Keratinocyte (primary cell): ENCODE results near the gene CUEDC1. TPM values are rescaled to one million over a fixed set of nuclear protein-coding genes. Genes with fewer than 3 reads are reported as not detected.

Experiments
- DNase-seq: peaks from one replicate; pipeline ENCODE4 v3.0.0-alpha.2; 2011; ENCODE audit warnings: low read depth, missing footprints, low spot score
- FAIRE-seq: peaks from 2 replicates; lab custom pipeline; 2011; peaks lifted over from hg19 to GRCh38; lab: Jason Lieb, UNC
- H2AFZ ChIP-seq: 2 replicates; pipeline ENCODE4 v1.6.0; 2012; ENCODE audit warnings: low read length, control low read depth, inconsistent platforms; ENCODE audit not compliant: control insufficient read depth
- H3K27ac ChIP-seq: 2 replicates; pipeline ENCODE4 v1.5.1; 2011; ENCODE audit warnings: low read length; ENCODE audit not compliant: control insufficient read depth, insufficient read depth
- H3K27me3 ChIP-seq: 3 replicates; pipeline ENCODE4 v1.6.0; 2011; ENCODE audit warnings: low read length; ENCODE audit not compliant: control insufficient read depth, insufficient read depth; ENCODE audit errors: extremely low read depth
- H3K36me3 ChIP-seq, 2 experiments: 2 replicates in 1 of 2; 3 replicates in 1 of 2; pipeline ENCODE4 v1.5.1; 2011; ENCODE audit warnings: low read length in 2 of 2, mild to moderate bottlenecking in 1 of 2; ENCODE audit not compliant: control insufficient read depth in 2 of 2, insufficient read depth in 2 of 2; ENCODE audit errors: extremely low read depth in 1 of 2
- H3K4me1 ChIP-seq: 3 replicates; pipeline ENCODE4 v1.5.1; 2011; ENCODE audit warnings: low read length; ENCODE audit not compliant: control insufficient read depth, insufficient read depth; ENCODE audit errors: extremely low read depth
- H3K4me2 ChIP-seq: 3 replicates; pipeline ENCODE4 v1.6.0; 2011; ENCODE audit warnings: low read depth, low read length; ENCODE audit not compliant: control insufficient read depth, insufficient read depth; ENCODE audit errors: extremely low read depth
- H3K4me3 ChIP-seq, 3 experiments: fragments of 200-600 bp in 1 of 3; sonication (generic) in 1 of 3; 2 replicates in 2 of 3; 3 replicates in 1 of 3; pipeline ENCODE4 v1.5.1; 2011 to 2016; ENCODE audit warnings: low read length in 3 of 3, mild to moderate bottlenecking in 3 of 3, control low read depth in 2 of 3, inconsistent platforms in 1 of 3, low read depth in 1 of 3, mixed read lengths in 1 of 3, mixed run types in 1 of 3, moderate library complexity in 1 of 3; ENCODE audit not compliant: control insufficient read depth in 2 of 3, insufficient read depth in 2 of 3; ENCODE audit errors: extremely low read depth in 1 of 3
- H3K79me2 ChIP-seq: 2 replicates; pipeline ENCODE4 v1.6.0; 2012; ENCODE audit warnings: low read length; ENCODE audit not compliant: control insufficient read depth, insufficient read depth
- H3K9ac ChIP-seq: 3 replicates; pipeline ENCODE4 v1.6.0; 2011; ENCODE audit warnings: low read length; ENCODE audit not compliant: control insufficient read depth, insufficient read depth; ENCODE audit errors: extremely low read depth
- H3K9me1 ChIP-seq: 3 replicates; pipeline ENCODE4 v1.6.0; 2011; ENCODE audit warnings: low read length; ENCODE audit not compliant: control insufficient read depth, insufficient read depth; ENCODE audit errors: extremely low read depth
- H3K9me3 ChIP-seq: 2 replicates; pipeline ENCODE4 v1.5.1; 2012; ENCODE audit warnings: low read depth, low read length; ENCODE audit not compliant: control insufficient read depth
- H4K20me1 ChIP-seq: 3 replicates; pipeline ENCODE4 v1.6.0; 2011; ENCODE audit warnings: low read length; ENCODE audit not compliant: control insufficient read depth, insufficient read depth; ENCODE audit errors: extremely low read depth
- EZH2 ChIP-seq: IDR thresholded peaks from one replicate; pipeline ENCODE4 v1.6.1; 2012; ENCODE audit warnings: inconsistent platforms, mild to moderate bottlenecking, low read length, moderate library complexity
- dilution Hi-C: fragments of 300-500 bp; cut with MboI; formaldehyde crosslinking; loops from one replicate; pipeline ENCODE4 v1.7.0; 2020; ENCODE audit warnings: low sequenced_read_pairs; ENCODE audit not compliant: extremely low pct_ligation_motif_present
- polyA plus RNA-seq, 5 experiments: library from polyadenylated mRNA; depleted of rRNA in 3 of 5; stranded (reverse) in 3 of 5; stranded (forward) in 1 of 5; unstranded in 1 of 5; fragments of >200 nt; gene quantifications; 1 replicate in 1 of 5; 2 replicates in 3 of 5; 3 replicates in 1 of 5; pipeline versions ENCODE4 v1.2.1 to v1.2.3, GENCODE V29; 2011 to 2012; ENCODE audit warnings: missing spikeins in 2 of 5, low read depth in 1 of 5, low replicate concordance in 1 of 5
- TF ChIP-seq, protein P1 (sequence below), 3 experiments: IDR thresholded peaks in 1 of 3; conservative IDR thresholded peaks in 1 of 3; optimal IDR thresholded peaks in 1 of 3; 2 replicates in 2 of 3; 3 replicates in 1 of 3; pipeline versions ENCODE3 to v1.5.1; 2011; ENCODE audit warnings: low read length in 3 of 3, mild to moderate bottlenecking in 3 of 3, moderate library complexity in 2 of 3, control low read depth in 1 of 3, inconsistent platforms in 1 of 3; ENCODE audit not compliant: insufficient read depth in 2 of 3; ENCODE audit errors: extremely low read depth in 1 of 3

The CUEDC1 gene
- polyA plus RNA-seq, 1 donor (not counting 4 experiments of a cell fraction or from before 2014, with no cell fraction given) = 12.9 TPM

DNA sequence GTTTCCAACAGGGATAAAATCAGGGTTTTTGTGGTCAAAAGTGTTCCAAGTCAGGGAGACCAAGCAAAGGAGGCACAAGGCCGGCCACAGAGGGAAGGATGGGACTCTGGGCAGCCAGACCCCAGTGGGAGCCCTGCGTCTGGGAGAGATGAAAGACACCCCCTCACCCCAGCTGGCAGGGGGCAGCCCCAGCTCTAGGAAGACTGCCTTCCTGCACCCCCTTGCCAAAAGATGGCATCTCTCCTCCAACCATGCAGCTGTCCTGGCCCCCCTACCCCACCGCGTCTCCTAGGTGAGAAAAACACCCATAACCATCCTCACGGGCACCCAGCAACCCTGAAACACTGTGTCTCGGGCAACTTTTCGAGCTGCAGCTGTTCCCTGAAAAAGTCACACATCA is 51.3 kb downstream of the CUEDC1 start:
- TF ChIP-seq, protein P1, sequence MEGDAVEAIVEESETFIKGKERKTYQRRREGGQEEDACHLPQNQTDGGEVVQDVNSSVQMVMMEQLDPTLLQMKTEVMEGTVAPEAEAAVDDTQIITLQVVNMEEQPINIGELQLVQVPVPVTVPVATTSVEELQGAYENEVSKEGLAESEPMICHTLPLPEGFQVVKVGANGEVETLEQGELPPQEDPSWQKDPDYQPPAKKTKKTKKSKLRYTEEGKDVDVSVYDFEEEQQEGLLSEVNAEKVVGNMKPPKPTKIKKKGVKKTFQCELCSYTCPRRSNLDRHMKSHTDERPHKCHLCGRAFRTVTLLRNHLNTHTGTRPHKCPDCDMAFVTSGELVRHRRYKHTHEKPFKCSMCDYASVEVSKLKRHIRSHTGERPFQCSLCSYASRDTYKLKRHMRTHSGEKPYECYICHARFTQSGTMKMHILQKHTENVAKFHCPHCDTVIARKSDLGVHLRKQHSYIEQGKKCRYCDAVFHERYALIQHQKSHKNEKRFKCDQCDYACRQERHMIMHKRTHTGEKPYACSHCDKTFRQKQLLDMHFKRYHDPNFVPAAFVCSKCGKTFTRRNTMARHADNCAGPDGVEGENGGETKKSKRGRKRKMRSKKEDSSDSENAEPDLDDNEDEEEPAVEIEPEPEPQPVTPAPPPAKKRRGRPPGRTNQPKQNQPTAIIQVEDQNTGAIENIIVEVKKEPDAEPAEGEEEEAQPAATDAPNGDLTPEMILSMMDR (optimal IDR thresholded peaks at IDR 0.05 in 1 of 3, IDR thresholded peaks at IDR 0.05 in 1 of 3, conservative IDR thresholded peaks at IDR 0.05 in 1 of 3; ENCODE audit: extremely low read depth in 1 of 3, insufficient read depth in 2 of 3, low read length in 3 of 3) = no peak
- TF ChIP-seq EZH2 = no peak
- dilution Hi-C loops = no loop called here
- Histone ChIP-seq H3K4me1 (peaks cover 66% of the 10 kb centered on the region), H4K20me1 (no peaks in the 10 kb centered on the region), H3K4me3 (no peak overlapping the region), H3K27ac (peak overlapping the region; percentile 86), H3K9me1 (no peaks in the 10 kb centered on the region), H3K9me3 (no peaks in the 10 kb centered on the region), H3K4me2 (peak overlapping the region; percentile 61), H3K79me2 (peaks cover 2% of the 10 kb centered on the region), H3K27me3 (no peaks in the 10 kb centered on the region), H3K9ac (peak overlapping the region; percentile 18), H2AFZ (no peak overlapping the region), H3K36me3 (no peaks in the 10 kb centered on the region)
- FAIRE-seq (no peak), DNase-seq (no peak)

DNA sequence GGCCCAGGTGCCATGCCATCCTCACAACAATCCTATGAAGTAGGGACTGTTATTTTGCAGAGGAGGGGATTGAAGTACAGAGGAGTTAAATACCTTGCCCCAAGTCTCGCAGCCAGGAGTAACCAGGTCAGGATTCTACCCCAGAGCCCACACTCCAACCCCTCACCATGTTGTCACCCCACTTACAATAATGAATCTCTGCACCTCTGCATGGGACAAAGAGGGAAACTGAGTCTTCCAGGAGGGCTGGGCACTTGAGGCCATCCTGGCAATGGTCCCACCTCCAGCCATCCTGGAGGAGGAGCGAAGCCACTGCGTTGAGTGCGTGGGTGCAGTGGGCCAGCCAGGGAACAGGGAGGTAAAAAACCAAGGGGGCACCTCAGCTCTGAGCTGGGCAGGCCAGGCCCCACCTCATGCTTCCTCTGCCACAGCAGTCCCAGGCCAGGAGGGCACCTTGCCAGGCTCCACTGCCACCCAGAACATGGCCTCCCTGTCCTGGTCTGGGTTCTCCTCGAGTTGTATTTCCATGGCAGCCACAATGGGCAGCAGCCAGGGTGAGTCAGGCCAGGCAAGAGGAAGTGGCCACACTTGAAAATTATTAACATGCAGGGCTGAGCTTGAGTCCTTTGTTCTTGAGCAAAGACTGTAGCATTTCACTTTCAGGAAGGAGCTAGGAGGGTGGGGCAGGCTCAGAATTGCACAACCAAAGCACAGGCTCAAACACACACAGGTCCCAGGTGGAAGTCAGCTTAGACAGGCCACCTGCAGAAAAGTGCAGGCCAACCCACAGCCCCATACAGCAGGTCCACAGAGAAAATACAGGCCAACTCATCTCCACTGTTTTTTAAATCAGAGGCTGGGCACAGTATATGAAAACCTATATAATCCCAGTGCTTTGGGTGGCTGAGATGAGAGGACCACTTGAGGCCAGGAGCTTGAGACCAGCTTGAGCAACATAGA is 52.1 kb downstream of the CUEDC1 start:
- Histone ChIP-seq H2AFZ (peak overlapping the region; percentile 7), H3K27ac (peak overlapping the region; percentile 86), H3K79me2 (peaks cover 2% of the 10 kb centered on the region), H3K36me3 (no peaks in the 10 kb centered on the region), H3K9me1 (no peaks in the 10 kb centered on the region), H3K4me1 (peaks cover 71% of the 10 kb centered on the region), H3K27me3 (no peaks in the 10 kb centered on the region), H3K4me3 (no peak overlapping the region), H4K20me1 (no peaks in the 10 kb centered on the region), H3K4me2 (peak overlapping the region; percentile 61), H3K9ac (peak overlapping the region; percentile 18), H3K9me3 (no peaks in the 10 kb centered on the region)
- TF ChIP-seq, protein P1 (optimal IDR thresholded peaks at IDR 0.05 in 1 of 3, IDR thresholded peaks at IDR 0.05 in 1 of 3, conservative IDR thresholded peaks at IDR 0.05 in 1 of 3; ENCODE audit: extremely low read depth in 1 of 3, insufficient read depth in 2 of 3, low read length in 3 of 3) = no peak
- TF ChIP-seq EZH2 = no peak
- FAIRE-seq = peak; percentile 82
- peak; percentile 82 for DNase-seq
- dilution Hi-C loops = no loop called here
